Amniotic epithelial cell (primary cell): Measurements from ENCODE around the gene JMJD7.

Experiments
- DNase-seq: peaks from one replicate; pipeline ENCODE4 v3.0.0-alpha.2; 2010; ENCODE audit warnings: low read depth

JMJD7 gene

GRCh38 chr15:41801185-41801584 is 26.7 kb upstream of the JMJD7 start:
- no peak for DNase-seq

- no peak for DNase-seq
These were observed 25.9 kb upstream of the JMJD7 start for GRCh38 chr15:41801850-41802455.

GRCh38 chr15:41804361-41804760 is 23.5 kb upstream of the JMJD7 start:
- no peak for DNase-seq

GRCh38 chr15:41804916-41805666 is 22.8 kb upstream of the JMJD7 start:
- DNase-seq: no peak

GRCh38 chr15:41805711-41806110 is 22.2 kb upstream of the JMJD7 start:
- DNase-seq: no peak

- peak; percentile 44 for DNase-seq
These were observed 21.4 kb upstream of the JMJD7 start for GRCh38 chr15:41806291-41807181.

- no peak for DNase-seq
These were observed 18.8 kb upstream of the JMJD7 start for GRCh38 chr15:41809121-41809520.

GRCh38 chr15:41809526-41810220 is 18.2 kb upstream of the JMJD7 start:
- no peak for DNase-seq

- no peak for DNase-seq
These were observed 17.1 kb upstream of the JMJD7 start for GRCh38 chr15:41810651-41811431.

- peak; percentile 76 for DNase-seq
These were observed 16.3 kb upstream of the JMJD7 start for GRCh38 chr15:41811432-41812195.

- DNase-seq: no peak
These were observed 15.0 kb upstream of the JMJD7 start for GRCh38 chr15:41812820-41813375.

GRCh38 chr15:41813426-41813825 is 14.5 kb upstream of the JMJD7 start:
- no peak for DNase-seq

- DNase-seq: no peak
These were observed 13.4 kb upstream of the JMJD7 start for GRCh38 chr15:41814534-41814933.

- DNase-seq: no peak
These were observed 11.1 kb upstream of the JMJD7 start for GRCh38 chr15:41816788-41817187.

- no peak for DNase-seq
These were observed 10.6 kb upstream of the JMJD7 start for GRCh38 chr15:41817327-41817726.

GRCh38 chr15:41817781-41818180 is 10.1 kb upstream of the JMJD7 start:
- DNase-seq: no peak

GRCh38 chr15:41819455-41820050 is 8.3 kb upstream of the JMJD7 start:
- no peak for DNase-seq

- DNase-seq: no peak
These were observed 7.0 kb upstream of the JMJD7 start for GRCh38 chr15:41820791-41821423.

- DNase-seq: no peak
These were observed 6.1 kb upstream of the JMJD7 start for GRCh38 chr15:41821831-41822230.
